ENCODE data around the gene LBR.

Gene LBR

GRCh38 chr1:225380691-225381090 is 47.1 kb downstream of the LBR start:
- in situ Hi-C loops (cut with MboI; ENCODE audit: low sequenced_read_pairs, unreplicated experiment): no loop called here
- no peak for DNase-seq (ENCODE audit: low spot score)
- no peak for TF ChIP-seq CTCF (IDR thresholded peaks at IDR 0.05; ENCODE audit: borderline replicate concordance, control extremely low read depth, extremely low read depth, insufficient read depth, missing control alignments)

- DNase-seq (ENCODE audit: low spot score): no peak
- TF ChIP-seq CTCF (IDR thresholded peaks at IDR 0.05; ENCODE audit: borderline replicate concordance, control extremely low read depth, extremely low read depth, insufficient read depth, missing control alignments): no peak
- in situ Hi-C loops (cut with MboI; ENCODE audit: low sequenced_read_pairs, unreplicated experiment): no loop called here
Observed at GRCh38 chr1:225378880-225379279, 49.0 kb downstream of the LBR start.

GRCh38 chr1:225374996-225375395 is 52.8 kb downstream of the LBR start:
- in situ Hi-C loops (cut with MboI; ENCODE audit: low sequenced_read_pairs, unreplicated experiment): no loop called here
- TF ChIP-seq CTCF (IDR thresholded peaks at IDR 0.05; ENCODE audit: borderline replicate concordance, control extremely low read depth, extremely low read depth, insufficient read depth, missing control alignments): no peak
- no peak for DNase-seq (ENCODE audit: low spot score)

- TF ChIP-seq CTCF (IDR thresholded peaks at IDR 0.05; ENCODE audit: borderline replicate concordance, control extremely low read depth, extremely low read depth, insufficient read depth, missing control alignments): no peak
Observed at GRCh38 chr1:225373155-225373554, 54.7 kb downstream of the LBR start.

GRCh38 chr1:225371366-225372010 is 56.4 kb downstream of the LBR start:
- no peak for TF ChIP-seq CTCF (IDR thresholded peaks at IDR 0.05; ENCODE audit: borderline replicate concordance, control extremely low read depth, extremely low read depth, insufficient read depth, missing control alignments)
- DNase-seq (ENCODE audit: low spot score): no peak
- in situ Hi-C loops (cut with MboI; ENCODE audit: low sequenced_read_pairs, unreplicated experiment): no loop called here

More at GRCh38 chr1:225373155-225373554, 54.7 kb downstream of the LBR start:
- in situ Hi-C loops (cut with MboI; ENCODE audit: low sequenced_read_pairs, unreplicated experiment): no loop called here
- no peak for DNase-seq (ENCODE audit: low spot score)

GRCh38 chr1:225368036-225368552 is 59.7 kb downstream of the LBR start:
- in situ Hi-C loops (cut with MboI; ENCODE audit: low sequenced_read_pairs, unreplicated experiment): no loop called here
- no peak for DNase-seq (ENCODE audit: low spot score)
- TF ChIP-seq CTCF (IDR thresholded peaks at IDR 0.05; ENCODE audit: borderline replicate concordance, control extremely low read depth, extremely low read depth, insufficient read depth, missing control alignments): no peak
